ENCODE results near the gene RNU5B-1.

RNU5B-1 gene

GRCh38 chr15:65310431-65311137 lies 6.1 kb downstream of the RNU5B-1 start:
- H3K4me3 ChIP-seq (ENCODE audit: low read depth, low read length): no peak overlapping the region
- peak; percentile 51 for DNase-seq (ENCODE audit: low read depth)
- TF ChIP-seq CTCF (conservative IDR thresholded peaks at IDR 0.05; ENCODE audit: low read depth, low read length): no peak

GRCh38 chr15:65311760-65312159 lies 7.3 kb downstream of the RNU5B-1 start:
- no peak overlapping the region for H3K4me3 ChIP-seq (ENCODE audit: low read depth, low read length)
- no peak for DNase-seq (ENCODE audit: low read depth)
- no peak for TF ChIP-seq CTCF (conservative IDR thresholded peaks at IDR 0.05; ENCODE audit: low read depth, low read length)

GRCh38 chr15:65312400-65312916 lies 8.0 kb downstream of the RNU5B-1 start:
- peak; percentile 33 for DNase-seq (ENCODE audit: low read depth)
- H3K4me3 ChIP-seq (ENCODE audit: low read depth, low read length): no peak overlapping the region
- TF ChIP-seq CTCF (conservative IDR thresholded peaks at IDR 0.05; ENCODE audit: low read depth, low read length): peak; percentile 4

- peak; percentile 91 for TF ChIP-seq CTCF (conservative IDR thresholded peaks at IDR 0.05; ENCODE audit: low read depth, low read length)
- peak; percentile 84 for DNase-seq (ENCODE audit: low read depth)
- no peak overlapping the region for H3K4me3 ChIP-seq (ENCODE audit: low read depth, low read length)
These were observed 14.4 kb downstream of the RNU5B-1 start for GRCh38 chr15:65318870-65319356.

- DNase-seq (ENCODE audit: low read depth): peak; percentile 54
- H3K4me3 ChIP-seq (ENCODE audit: low read depth, low read length): no peak overlapping the region
- TF ChIP-seq CTCF (conservative IDR thresholded peaks at IDR 0.05; ENCODE audit: low read depth, low read length): no peak
These were observed 18.6 kb downstream of the RNU5B-1 start for GRCh38 chr15:65323071-65323511.

GRCh38 chr15:65326117-65326526 lies 21.6 kb downstream of the RNU5B-1 start:
- TF ChIP-seq CTCF (conservative IDR thresholded peaks at IDR 0.05; ENCODE audit: low read depth, low read length): no peak
- no peak overlapping the region for H3K4me3 ChIP-seq (ENCODE audit: low read depth, low read length)
- peak; percentile 13 for DNase-seq (ENCODE audit: low read depth)

GRCh38 chr15:65326818-65327217 lies 22.3 kb downstream of the RNU5B-1 start:
- DNase-seq (ENCODE audit: low read depth): no peak
- no peak for TF ChIP-seq CTCF (conservative IDR thresholded peaks at IDR 0.05; ENCODE audit: low read depth, low read length)
- H3K4me3 ChIP-seq (ENCODE audit: low read depth, low read length): no peak overlapping the region

Data from choroid plexus epithelial cell (primary cell).